HPDE6-E6E7 (cell line): ENCODE results near the gene BCAS3.
"Not testable (repeated sequence)": the region's sequence is repeated elsewhere in the genome, so short reads cannot be mapped to it uniquely, and the experiment has no call there.

ENCODE experiments used
- DNase-seq: peaks from one replicate; pipeline ENCODE4 v3.0.0; 2011; ENCODE audit warnings: missing footprints; ENCODE audit errors: extremely low spot score

BCAS3 gene

GRCh38 chr17:60790205-60790604, 112.6 kb downstream of the BCAS3 start:
- DNase-seq = no peak

- no peak for DNase-seq
Observed at GRCh38 chr17:60792250-60792898, 114.7 kb downstream of the BCAS3 start.

GRCh38 chr17:60798576-60798975, 120.9 kb downstream of the BCAS3 start:
- DNase-seq = no peak

GRCh38 chr17:60802377-60802776, 124.7 kb downstream of the BCAS3 start:
- no peak for DNase-seq

- DNase-seq = no peak
Observed at GRCh38 chr17:60803059-60803458, 125.4 kb downstream of the BCAS3 start.

GRCh38 chr17:60804831-60805230, 127.2 kb downstream of the BCAS3 start:
- DNase-seq = no peak

GRCh38 chr17:60809421-60809820, 131.8 kb downstream of the BCAS3 start:
- DNase-seq = no peak

GRCh38 chr17:60814941-60815340, 137.3 kb downstream of the BCAS3 start:
- DNase-seq = not testable (repeated sequence)

- peak; percentile 22 for DNase-seq
Observed at GRCh38 chr17:60817192-60817591, 139.5 kb downstream of the BCAS3 start.

GRCh38 chr17:60819447-60820130, 141.9 kb downstream of the BCAS3 start:
- DNase-seq = no peak

- DNase-seq = no peak
Observed at GRCh38 chr17:60823515-60823914, 145.9 kb downstream of the BCAS3 start.

GRCh38 chr17:60825351-60825750, 147.7 kb downstream of the BCAS3 start:
- no peak for DNase-seq

- DNase-seq = no peak
Observed at GRCh38 chr17:60827943-60828342, 150.3 kb downstream of the BCAS3 start.

- no peak for DNase-seq
Observed at GRCh38 chr17:60832151-60832585, 154.5 kb downstream of the BCAS3 start.

- DNase-seq = no peak
Observed at GRCh38 chr17:60832631-60833030, 155.0 kb downstream of the BCAS3 start.

GRCh38 chr17:60840456-60840855, 162.8 kb downstream of the BCAS3 start:
- no peak for DNase-seq

GRCh38 chr17:60845012-60845411, 167.4 kb downstream of the BCAS3 start:
- no peak for DNase-seq

GRCh38 chr17:60846175-60846574, 168.5 kb downstream of the BCAS3 start:
- no peak for DNase-seq

- DNase-seq = no peak
Observed at GRCh38 chr17:60851181-60851580, 173.5 kb downstream of the BCAS3 start.

- no peak for DNase-seq
Observed at GRCh38 chr17:60857556-60858080, 180.0 kb downstream of the BCAS3 start.

- no peak for DNase-seq
Observed at GRCh38 chr17:60862482-60862881, 184.8 kb downstream of the BCAS3 start.

GRCh38 chr17:60863892-60864707, 186.4 kb downstream of the BCAS3 start:
- no peak for DNase-seq

- no peak for DNase-seq
Observed at GRCh38 chr17:60864708-60865005, 187.0 kb downstream of the BCAS3 start.
